MV-4-11 (cell line): ENCODE measurements around the gene CAPNS2.
"Not testable (repeated sequence)": the region's sequence is repeated elsewhere in the genome, so short reads cannot be mapped to it uniquely, and the experiment has no call there.

Source experiments
- DNase-seq: peaks from one replicate; lab custom pipeline; 2025; lab: John Stamatoyannopoulos, UW

The CAPNS2 gene

DNA sequence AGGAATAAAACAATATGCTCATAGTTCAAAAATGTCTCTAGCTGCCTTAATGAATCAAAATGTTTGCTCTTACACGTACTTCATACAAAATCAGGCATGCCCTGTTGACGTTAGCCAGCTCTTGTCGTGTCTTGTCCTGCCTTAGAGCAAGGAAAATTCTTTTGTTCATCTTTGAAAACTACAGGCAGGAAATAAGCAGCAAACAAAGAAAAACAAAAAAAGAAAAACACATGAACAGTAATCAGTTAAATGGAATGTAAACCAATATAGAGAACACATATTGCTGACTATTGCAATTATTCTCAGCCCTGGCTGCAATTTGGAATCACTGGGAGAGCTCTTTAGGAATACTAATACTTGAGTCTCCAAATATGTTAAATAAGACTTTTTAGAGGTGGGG is 1.7 kb downstream of the CAPNS2 start:
- DNase-seq, result no peak

- DNase-seq, result peak; percentile 83
These were observed 2.5 kb downstream of the CAPNS2 start for GRCh38 chr16:55569025-55569424.

DNA sequence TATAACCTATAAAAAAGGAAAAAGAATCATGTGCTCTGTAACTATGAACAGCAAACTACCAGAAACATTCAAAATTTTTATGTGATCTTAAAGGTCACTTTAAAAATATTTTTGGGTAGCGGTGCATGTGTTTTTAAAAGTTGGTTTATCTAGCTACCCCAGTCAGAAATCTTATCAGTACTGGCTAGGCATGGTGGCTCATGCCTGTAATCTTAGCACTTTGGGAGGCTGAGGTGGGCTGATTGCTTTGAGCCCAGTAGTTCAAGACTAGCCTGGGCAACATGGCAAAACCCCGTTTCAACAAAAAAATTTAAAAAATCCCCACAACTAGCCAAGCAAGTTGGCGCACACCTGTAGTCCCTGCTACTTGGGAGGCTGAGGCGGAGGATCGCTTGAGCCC is 3.7 kb downstream of the CAPNS2 start:
- DNase-seq, result no peak

DNA sequence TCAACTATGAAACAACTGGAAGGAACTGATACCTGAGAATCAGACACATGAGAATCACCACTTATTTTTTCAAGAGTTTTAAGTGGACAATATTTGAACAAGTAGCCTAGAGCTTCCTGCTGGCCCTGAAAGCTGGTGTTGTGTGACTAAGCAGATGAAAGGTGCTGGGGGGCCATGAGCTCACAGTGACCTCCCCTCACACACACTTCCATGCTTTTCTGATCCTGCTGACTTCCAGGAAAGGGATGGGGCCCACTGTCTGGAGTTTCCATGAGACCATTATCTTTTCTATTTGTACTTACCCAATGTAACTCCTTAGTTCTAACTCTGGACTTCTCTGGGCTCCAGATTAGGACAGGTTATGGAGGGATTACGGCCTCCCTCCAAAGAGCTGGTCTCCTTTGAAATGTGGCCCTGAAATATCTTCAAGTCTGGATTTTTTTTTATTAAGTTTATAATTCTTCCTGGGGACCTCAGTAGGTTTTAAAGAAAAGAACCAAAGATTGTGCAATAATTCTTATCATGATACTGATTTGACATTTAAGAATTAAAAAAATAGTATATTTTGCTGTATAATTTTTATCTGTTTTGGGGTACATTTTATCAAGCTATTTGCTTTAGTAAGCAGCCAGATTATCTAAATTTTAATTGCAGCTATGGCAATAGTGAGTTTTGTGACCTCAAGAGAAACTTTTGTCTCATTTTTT is 4.9 kb downstream of the CAPNS2 start:
- no peak for DNase-seq

- DNase-seq, result peak; percentile 44
These were observed 6.0 kb downstream of the CAPNS2 start for GRCh38 chr16:55572439-55572838.

DNA sequence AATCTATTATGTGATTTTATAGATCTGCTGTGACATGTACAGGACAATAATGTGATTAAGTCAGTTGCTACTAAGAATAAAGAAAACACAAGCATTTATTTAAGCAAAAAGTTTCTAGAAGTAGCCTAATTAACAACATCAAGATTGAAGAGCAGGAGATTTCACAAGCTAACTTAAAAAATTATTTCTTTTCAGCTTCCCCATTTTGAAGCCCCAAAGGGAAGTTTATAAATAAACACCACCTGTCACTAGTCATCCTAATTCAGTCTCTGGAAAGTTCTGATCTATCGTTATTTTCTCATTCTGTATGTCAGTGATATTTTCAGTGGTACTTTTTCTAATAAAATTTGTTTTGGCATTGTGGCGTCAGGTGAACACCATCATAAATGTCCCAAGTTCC is 8.3 kb downstream of the CAPNS2 start:
- DNase-seq, result peak; percentile 53

DNA sequence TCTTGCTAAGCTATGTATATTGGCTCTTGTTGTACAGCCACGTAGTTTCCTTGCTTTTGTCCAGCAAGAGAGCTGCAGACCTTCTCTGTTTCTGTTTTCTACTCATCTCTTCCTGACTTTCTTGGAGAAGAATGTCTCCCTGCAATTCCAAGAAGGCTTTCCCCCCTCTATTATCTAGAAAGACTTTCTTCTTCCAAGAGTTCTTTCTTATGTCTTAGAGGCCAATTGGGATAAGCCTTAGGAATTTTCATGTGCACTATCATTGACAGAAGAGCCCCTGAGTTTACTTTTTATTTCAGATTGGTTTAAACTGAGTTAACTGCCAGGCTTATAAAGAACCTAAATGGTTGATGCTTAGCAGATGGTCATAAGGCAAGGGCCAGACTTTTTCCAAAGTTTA is 9.0 kb downstream of the CAPNS2 start:
- no peak for DNase-seq

DNA sequence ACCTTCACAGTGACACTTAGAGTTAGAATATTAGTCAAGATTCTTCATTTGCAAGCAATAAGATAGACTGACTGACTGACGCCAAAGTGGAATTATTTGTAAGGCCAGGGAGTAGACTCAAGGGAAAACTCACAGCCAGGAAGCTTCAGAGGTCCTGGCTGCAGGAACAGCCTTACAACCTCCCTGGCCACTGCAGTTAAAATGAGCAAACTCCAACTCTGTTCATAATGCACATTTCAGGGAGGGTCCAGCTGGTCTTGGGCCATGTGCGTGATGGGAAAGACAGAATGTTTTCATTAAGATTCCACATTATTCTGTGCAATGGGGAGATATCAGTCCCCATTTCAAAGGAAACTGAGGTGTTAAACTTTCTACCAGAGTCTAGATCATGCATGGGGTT is 9.9 kb downstream of the CAPNS2 start:
- DNase-seq, result no peak

- DNase-seq, result peak; percentile 90
These were observed 11.4 kb downstream of the CAPNS2 start for GRCh38 chr16:55577887-55578286.

- no peak for DNase-seq
These were observed 19.1 kb downstream of the CAPNS2 start for GRCh38 chr16:55585631-55586030.

- DNase-seq, result peak; percentile 55
These were observed 22.3 kb downstream of the CAPNS2 start for GRCh38 chr16:55588799-55589198.

GRCh38 chr16:55592306-55592705 is 25.8 kb downstream of the CAPNS2 start:
- DNase-seq, result peak; percentile 87

DNA sequence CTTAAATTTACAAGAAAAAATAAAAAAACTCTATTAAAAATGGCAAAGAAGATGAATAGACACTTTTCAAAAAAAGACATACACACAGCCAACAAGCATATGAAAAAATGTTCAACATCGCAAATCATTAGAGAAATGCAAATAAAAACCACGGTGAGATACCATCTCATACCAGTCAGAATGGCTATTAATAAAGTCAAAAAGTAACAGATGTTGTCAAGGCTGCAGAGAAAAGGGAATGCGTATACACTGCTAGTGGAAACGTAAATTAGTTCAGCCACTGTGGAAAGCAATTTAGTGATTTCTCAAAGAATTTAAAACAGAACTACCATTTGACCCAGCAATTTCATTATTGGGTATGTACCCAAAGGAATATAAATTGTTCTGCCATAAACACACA is 31.4 kb downstream of the CAPNS2 start:
- DNase-seq, result no peak

DNA sequence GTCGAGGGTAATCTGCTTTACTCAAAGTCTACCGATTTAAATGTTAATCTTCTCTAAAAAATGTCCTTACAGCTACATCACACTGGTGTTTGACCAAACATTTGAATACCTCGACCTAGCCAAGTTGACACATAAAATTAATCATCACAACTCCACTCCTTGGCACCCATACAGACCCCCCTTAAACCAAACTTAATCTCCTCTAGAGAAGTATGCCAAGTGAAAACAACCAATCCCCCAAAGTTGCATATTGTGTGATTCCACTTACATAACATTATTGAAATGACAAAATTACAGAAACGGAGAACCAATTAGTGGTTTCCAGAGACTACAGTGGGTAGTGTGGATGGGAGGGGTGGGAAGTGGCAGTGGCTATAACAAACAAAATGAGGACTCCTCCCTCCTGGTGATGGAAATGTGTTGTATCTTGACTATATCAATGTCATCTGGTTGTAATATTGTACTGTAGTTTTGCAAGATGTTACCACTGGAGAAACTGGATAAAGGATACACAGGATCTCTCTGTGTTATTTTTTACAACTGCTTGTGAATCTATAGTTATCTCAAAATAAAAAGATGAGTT is 39.4 kb downstream of the CAPNS2 start:
- DNase-seq, result no peak

- DNase-seq, result no peak
These were observed 47.3 kb downstream of the CAPNS2 start for GRCh38 chr16:55613613-55614335.

DNA sequence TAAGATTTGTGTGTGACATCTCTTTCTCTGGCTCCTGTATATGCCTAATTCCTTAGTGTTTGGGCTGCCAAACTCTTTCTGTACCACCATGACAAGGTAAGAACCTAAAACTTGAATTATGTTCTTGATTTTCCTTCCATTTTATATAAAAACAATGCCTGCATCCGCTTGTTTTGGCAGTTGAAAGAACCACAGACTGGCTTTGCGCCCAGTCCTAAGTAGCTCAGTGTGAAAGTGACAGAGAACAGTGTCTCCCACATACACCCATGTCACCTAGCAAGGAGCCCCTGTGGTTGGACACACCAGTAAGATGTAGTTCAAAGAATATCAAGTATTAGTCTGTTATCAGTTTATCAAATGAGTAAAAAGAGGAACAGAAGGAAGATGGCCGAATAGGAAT is 48.6 kb downstream of the CAPNS2 start:
- no peak for DNase-seq

DNA sequence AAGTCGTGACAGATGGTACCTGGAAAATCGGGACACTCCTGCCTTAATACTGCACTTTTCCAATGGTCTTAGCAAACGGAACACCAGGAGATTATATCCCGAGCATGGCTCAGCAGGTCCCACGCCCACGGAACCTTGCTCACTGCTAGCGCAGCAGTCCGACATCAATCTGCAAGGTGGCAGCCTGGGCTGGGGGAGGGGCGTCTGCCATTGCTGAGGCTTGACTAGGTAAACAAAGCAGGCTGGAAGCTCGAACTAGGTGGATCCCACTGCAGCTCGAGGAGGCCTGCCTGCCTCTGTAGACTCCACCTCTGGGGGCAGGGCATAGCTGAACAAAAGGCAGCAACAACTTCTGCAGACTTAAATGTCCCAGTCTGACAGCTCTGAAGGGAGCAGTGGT is 49.2 kb downstream of the CAPNS2 start:
- DNase-seq, result not testable (repeated sequence)
